Endometrium (tissue), 2 donors: Measurements from ENCODE around the gene ATP11A.

ENCODE experiments used
- FAIRE-seq: peaks from 2 replicates; lab custom pipeline; 2012; peaks lifted over from hg19 to GRCh38; lab: Jason Lieb, UNC
- donor health status: control.
- donor health status: control.

Gene ATP11A

DNA sequence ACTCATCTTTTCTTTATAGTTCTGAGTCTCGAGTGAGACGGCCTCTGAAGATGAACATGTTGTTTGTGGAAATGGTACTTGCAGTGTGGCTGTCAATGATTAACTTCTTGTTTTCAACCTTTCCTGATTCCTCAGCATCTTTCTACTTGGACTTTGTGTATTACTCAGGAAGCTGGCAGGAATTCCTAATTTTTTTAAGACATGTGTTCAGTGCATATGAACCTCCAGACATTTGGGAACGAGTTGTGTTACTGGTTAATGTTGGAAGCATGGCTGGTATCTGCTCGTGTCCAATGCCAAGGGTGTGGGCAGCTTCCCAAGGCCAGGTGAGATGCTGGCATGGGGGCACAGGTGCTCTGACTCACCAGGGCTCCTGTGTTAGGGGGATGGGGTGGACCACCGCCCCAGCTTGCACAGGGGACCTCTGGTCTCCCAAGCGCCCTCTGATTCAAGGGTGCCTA lies 218.1 kb downstream of the ATP11A start:
- no peak for FAIRE-seq

DNA sequence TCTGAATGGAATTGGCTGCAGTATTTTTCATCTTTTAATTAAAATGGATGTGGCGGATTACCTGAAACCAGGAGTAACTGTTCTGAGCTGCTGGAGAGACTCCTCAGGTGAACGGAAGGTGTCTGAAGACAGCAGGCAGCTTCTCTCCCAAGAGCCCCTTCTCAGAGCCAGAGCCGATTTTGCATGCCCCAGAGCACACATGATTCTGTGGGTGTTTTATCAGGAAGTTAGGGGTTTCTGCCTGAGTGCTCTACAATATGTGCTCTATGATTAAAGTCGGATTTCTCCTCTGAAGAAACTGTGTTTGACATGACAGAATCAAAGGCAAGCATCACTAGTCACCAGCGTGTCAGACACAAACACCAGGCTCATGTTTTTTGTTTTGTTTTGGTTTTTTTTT lies 218.5 kb downstream of the ATP11A start:
- FAIRE-seq, result no peak

DNA sequence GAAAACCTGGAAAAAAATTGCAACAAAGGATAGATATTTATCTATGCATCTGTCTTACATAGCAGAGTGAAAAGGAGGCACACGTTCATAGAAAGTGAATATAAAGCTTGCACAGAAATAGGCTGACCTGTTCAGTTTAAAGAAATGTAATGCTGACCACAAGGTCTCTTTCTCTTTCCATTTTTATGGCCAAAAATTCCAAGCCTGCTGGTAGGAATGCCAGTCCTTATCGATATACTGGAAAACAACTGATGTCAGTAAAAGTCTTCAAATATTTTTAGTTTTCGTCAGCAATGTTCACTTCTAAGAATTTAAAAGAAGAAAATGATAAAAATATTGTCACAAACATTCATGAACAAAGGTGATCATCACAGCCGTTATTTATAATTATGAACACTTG lies 220.2 kb downstream of the ATP11A start:
- no peak for FAIRE-seq

DNA sequence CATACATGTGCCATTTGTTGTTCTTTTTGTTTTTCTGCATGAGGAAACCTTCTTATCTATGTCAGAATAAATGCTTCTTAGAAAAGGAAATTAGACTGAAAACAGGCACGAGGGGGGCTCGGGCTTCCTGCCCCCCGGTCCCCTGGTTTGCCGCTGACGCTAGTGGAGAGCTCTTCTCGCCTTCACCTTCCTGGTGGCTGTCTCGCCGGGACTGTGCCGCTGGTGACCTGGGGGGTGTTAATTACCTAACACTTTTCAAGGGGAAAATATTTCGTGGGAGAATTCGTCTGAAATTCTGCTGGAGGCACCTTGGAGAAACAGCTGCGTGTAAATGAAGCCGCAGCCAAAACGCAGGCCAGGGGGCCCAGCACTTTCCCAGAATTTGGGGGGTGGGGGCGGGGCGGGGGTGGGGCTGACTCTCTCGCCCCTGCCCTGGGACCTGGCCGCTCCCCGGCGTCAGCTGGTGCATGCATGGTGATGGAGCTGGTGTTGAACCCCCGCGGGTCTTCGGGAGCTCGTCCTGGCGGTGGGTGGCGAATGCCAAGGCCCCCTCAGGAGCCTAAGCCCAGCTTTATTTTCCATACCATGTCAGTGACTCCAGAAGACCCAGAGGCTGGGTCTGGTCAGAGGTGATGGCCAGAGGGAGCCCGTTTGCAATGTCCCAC lies 220.9 kb downstream of the ATP11A start:
- no peak for FAIRE-seq

DNA sequence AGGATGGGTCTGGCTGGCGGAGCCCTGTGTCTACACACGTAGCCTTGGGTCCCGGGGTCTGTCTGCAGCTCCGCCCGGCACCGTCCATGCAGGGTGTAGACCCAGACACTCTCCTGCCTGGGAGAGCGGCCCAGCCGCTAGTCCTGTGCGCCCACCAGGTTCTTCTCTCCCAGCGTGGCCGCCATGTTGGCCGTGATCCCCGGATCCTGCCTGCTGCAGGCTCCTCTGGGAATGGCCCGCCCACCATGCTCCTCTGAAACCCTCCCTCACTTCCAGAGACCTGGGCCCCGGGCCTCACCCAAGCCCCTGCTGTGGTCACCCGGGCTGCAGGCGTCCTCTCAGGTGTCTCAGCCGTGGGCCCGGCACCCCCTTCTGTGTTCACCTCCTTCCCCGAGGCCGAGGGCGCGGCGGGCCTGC lies 221.5 kb downstream of the ATP11A start:
- no peak for FAIRE-seq

DNA sequence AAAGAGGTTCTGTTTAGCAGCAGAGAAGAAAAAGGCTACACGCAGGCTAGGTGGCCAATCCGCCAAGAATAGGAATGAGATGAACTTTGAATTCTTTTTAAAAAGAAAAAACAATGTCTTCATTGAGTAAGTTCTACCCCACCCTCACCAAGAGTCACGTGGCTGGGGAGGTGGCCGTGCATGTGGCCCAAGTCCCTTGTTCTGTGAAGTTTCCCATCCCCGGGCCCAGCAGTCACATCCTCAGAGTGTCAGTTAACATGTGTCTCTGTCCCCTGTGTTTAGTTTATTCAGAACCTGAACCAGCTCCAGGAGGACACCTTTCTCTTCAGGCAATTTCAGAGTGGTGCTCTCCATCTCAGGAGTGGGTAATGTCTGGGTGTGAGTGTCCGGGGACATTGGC lies 222.0 kb downstream of the ATP11A start:
- no peak for FAIRE-seq

DNA sequence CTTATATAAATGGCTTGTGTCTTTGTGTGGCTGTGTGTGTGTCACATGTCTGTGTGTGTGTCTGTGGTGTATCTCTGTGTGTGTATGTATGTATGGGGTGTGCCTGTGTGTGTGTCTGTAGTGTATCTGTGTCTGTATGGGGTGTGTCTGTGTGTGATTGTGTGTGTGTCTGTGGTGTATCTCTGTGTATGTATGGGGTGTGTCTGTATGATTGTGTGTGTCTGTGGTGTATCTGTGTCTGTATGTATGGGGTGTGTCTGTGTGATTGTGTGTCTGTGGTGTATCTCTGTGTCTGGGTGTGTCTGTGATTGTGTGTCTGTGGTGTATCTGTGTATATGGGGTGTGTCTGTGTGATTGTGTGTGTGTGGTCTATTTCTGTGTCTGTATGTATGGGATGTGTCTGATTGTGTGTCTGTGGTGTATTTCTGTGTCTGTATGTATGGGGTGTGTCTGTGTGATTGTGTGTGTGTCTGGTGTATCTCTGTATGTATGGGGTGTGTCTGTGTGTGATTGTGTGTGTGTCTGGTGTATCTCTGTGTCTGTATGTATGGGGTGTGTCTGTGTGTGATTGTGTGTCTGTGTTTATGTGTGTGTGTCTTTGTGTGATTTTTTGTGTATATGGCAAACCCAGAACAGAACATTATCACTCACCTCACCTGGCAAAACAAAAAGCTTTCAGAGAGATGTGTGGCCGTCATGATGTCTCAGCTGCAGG lies 223.0 kb downstream of the ATP11A start:
- no peak for FAIRE-seq

DNA sequence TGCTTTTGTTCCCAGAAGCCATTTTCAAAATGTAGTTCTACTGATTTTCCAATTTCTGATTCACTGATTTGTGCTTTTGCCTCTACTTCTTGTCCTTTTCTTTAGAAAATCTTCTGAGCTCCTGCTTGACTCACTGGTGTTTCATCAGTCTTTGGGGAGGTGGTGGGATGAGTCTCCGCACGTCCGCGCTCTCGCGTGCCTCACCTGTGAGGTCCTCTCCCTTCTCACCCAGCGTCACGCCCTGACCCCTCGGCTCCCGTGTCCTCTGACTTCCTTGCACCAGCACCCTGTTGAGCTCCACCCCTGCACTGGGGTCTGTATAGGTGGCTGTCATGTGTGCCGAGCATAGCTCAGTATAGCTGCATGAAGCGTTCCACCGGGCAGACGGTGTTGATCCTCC lies 226.5 kb downstream of the ATP11A start:
- FAIRE-seq, result no peak

DNA sequence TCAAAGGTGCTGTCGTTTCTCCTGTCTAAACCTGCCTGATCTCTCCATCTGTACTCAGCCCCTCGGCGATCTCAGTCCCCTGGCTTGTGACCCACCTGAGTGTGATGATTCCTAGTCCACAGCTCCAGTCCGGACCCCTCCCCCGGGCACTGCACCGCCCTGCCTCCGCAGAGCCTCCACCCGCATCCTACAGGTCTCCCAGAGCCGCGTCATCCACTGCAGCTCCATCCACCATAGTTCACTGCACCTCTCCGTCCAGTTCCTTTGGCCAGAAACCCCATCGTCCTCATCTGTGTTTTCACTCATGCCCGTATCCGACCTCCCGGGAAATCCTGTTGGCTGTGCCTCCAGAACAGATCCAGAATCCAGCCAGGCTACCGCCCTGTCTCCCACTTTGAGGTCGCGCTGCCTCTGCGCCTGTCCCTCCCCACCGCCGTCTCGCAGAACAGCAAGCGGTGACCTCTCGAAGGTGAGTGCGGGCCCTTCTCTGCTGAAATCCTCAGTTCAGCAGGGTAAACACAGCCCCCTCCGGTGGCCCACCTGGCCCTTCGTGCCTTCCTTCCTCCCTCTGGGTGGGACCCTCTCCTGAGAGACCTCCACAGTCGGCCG lies 227.3 kb downstream of the ATP11A start:
- FAIRE-seq, result no peak

DNA sequence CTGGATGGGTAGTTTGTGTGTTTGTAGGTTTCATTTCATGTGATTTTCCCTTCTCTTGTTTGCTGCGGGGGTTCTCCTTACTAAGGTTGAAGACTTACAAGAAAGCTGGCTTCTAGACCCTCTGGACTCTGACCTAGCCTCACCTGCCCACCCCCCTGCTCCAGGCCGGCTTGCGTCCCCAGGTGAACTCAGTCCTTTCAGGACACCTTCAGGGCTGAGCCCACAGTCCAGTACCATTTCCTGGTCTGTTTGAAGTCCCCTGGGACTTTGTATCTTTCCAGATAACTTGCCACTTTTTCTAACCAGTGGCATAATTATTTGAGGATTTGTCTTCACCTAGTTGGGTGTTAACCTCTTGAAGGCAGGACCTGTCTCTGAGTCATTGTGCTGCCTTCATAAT lies 227.9 kb downstream of the ATP11A start:
- FAIRE-seq, result no peak

DNA sequence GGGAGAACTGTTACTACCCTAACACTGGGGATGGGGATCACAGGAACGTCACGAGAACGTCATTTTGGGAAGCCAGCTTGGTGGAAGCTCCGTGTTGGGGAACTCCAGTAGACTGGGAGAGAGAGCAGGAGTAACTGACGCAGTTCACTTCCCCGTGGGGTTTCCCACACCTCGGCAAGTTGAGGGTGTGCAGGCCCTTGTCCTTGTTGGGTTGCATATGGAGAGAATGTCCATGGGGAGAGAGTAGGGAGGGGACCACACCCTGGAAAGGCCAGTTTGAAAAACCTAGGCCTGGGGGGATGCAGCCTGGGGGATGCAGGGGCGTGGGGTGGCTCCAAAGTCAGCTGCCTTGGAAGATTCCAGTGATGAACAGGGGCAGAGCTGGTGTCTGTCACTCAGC lies 228.4 kb downstream of the ATP11A start:
- no peak for FAIRE-seq

DNA sequence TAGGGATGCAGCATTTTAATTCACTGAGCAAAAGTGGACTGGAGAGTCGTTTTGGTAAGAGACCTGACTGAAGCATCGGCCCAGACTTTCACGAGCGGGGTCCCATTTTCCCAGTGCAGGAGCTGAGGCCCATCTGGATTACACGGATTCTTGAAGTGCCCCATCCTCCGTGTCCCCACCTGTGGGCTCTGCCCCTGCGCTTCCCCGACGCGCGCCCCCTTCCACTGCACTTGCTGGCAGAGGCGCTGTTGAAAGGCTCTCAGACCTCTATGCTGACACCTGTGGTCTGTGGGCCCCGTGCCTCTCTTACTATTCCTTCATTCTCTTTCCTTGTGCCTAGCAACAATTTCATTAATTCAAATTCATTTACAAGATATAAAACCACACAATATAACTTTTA lies 228.9 kb downstream of the ATP11A start:
- no peak for FAIRE-seq

DNA sequence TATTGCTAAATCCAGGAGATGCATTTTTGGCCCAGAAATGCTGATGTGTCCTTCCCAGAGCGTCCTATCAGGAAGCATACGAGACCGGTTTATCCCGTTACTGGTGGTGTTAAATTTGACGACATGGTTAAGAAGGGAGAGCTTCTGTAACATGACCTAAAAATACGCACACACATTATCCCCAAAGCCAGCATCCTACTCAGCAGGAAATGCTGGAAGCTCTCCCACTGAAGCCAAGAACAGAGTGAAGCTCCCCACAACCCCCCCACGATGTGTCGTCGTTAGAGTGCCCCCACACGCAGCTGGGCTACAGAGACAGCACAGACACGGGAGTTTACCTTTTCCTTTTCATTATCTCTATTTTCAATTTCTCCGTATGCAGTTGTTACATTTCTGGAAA lies 234.1 kb downstream of the ATP11A start:
- FAIRE-seq, result no peak

DNA sequence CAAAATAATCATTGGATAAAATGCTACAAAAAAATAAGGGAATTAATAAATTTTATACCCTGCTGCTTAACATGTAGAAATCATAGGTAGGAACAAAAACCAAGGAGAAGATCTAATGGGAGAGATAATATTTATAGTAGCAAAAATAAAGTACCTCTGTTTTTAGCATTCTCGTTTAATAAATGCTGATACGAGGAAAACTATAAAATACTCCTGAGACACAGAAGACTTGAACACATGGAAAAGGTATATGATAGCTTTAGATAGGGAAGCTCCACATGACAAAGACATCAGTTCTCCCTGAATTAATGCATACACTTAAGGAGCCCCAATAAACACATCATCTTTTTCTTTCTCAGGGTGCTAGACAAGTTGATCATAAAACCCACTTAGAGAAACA lies 234.5 kb downstream of the ATP11A start:
- no peak for FAIRE-seq

DNA sequence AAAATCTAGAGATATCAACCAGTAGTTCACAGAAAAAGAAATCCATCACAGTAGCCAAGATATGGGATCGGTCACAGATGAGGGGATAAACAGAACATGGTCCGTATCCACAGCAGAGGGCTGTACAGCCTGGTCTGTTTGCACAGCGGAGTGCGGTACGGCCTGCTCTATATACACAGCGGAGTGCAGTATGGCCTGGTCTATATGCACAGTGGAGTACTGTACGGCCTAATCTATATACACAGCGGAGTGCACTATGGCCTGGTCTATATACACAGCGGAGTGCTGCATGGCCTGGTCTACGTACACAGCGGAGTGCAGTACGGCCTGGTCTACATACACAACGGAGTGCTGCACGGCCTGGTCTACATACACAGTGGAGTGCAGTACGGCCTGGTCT lies 236.2 kb downstream of the ATP11A start:
- no peak for FAIRE-seq

DNA sequence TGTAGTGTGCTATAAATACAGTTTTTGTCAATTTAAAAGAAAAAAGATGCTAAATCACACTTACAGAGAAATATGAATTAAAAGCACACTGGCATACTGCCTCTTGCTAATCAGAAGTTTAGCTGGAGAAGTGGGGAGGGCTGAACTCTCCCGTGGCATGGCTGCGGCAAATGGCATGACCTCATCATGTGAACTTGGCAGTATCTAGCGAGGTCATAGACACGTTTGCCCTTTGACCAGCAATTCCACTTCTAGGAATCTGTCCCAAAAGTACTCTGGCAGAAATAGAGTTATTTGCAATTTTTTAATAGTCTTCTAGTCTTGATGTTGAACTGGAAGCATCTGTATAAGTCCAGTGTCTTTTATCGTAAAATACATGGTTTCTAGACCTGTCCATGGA lies 237.2 kb downstream of the ATP11A start:
- no peak for FAIRE-seq

DNA sequence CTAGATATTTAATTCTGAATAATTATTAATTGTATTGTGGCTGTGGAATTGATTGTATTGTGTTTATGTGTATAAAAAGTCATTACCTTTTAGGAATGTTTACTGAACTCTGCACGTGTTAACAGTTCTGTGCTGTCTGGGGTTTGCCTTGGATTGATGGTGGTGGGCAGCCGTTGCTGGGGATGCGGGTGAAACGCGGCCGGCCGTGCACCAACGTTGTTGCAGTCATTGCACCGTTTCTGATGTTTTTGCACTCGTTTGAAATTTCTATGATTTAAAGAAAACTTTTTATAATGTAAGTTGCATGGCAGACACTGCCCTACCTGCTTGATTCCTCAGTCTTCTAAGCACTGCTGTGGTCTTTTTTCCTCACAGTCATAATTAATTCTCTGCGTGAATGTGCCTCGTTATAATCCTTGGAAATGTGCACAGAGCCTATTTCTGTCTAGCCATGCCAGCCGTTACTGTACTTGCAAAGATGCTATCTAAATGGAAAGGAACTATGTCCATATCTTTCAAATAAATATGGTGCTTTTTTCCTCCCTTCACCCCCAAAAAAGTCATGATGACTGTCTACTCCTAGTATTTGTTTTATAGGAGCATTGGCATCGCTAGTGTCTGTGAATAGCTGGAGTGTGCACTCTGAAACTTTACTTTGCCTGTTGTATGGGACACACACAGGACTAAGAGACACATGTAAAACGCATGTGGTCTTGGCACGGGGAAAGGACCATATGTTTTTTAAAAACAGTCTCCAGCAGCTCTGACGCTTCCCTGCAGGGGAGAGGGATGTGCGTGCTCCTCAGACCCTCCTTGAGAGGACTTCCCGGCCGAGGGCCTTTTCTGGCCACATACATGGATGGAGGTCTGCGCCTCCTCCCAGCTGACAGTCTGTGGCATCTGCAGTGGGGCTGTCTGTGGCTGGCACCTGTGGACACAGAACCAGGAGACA lies 238.5 kb downstream of the ATP11A start:
- FAIRE-seq, result no peak

DNA sequence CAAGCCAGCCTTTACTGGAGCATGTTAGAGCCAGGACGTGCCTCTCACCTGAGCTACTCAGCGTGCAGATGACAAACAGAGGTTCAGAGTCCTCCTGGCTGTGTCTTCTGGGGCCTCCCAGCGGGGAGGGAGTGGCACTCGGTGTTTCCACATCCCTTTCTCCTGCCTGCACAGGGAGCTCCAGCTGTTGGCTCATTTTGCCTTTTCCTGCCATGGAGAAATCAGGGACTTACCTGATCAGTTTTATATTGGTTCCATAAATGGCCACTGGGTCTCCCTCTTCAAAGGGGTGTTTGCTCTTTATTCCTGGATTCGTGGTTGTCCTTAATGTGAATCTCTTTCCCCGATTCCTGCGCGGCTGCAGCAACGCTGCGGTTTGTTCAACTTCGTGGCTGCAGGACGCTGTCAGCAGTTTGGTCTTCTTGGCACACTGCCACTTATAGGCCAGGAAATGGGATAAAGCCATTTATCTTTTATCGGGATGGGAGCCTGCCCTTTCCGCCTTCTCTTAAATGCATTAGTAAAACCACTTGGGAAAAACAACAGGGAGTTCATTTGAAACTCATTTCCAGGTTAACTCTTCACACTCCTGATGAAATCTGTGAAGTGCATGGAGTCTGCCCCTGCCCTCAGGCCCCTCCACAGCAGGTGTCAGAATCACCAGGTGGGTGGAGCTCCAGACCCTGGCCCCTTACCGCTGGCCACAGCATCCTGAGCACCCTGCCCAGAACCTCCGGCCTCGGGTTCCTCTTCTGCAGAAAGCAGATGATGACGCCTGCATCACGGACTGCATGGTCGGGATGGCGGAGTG lies 239.3 kb downstream of the ATP11A start:
- no peak for FAIRE-seq

DNA sequence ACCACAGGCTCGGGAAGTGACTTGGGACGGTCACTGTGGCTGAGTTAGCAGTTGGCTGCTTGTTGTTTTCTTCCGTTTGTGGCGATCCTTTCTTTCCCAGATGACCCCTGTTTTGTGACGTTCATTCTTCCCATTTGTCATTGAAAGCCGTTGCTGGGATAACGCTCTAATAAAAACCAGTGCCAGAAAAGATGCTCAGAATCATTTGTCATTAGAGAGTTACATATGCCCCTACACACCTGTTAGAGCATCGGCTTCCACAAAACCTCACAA lies 239.9 kb downstream of the ATP11A start:
- no peak for FAIRE-seq

DNA sequence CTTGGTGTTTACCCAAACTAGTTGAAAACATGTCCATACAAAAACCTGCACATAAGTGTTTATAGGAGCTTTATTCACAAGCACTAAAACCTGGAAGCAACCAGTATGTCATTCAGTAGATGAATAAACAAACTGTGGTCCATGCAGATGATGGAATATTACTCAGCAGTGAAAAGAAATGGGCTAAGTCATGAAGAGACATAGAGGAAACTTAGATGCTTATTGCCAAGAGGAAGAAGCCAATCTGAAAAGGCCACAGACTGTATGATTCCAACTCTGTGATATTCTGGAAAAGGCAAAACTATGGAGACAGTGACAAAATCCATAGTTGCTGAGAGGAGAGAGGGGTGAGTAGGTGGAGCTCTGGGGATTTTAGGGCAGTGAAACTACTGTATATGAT lies 240.4 kb downstream of the ATP11A start:
- no peak for FAIRE-seq

DNA sequence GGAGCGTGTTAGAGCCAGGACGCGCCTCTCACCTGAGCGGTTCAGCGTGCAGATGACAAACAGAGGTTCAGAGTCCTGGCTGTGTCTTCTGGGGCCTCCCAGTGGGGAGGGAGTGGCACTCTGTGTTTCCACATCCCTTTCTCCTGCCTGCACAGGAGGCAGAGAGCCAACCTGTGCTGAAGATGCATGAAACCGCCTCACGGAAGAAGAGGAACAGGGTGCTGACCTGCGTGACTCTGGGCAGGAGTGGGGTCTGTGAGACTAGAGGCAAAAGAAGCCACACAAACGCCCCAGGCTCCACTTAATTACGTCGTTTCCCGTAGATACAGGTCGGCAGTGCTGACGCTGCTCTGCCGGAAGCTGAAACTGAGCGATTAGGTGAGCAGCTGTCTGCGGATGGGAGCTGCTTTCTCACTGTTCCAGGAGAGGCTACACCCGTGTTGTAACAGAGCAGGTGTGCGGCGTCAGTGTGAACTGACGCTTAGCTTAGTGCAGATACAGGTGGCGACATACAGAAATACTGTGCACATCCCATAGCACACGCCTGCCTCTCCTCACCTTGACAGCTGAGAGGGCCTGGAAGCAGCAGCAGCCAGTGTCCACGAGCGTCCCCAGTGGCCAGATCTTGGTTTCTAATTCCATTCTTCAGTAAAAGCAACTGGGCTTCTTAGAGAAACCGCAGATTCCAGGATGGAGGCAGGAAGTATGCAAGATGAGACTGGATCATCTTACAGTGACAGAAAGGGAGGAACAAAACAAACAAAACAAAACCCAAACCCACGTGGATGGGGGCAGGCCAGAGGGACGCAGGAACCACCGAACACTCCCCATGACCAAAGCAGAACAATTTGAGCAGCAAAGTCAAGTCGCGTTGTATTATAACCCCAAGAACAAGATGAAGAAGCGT lies 241.4 kb downstream of the ATP11A start:
- no peak for FAIRE-seq
